ENCODE measurements around the gene TRPM4. TPM values are rescaled to one million over a fixed set of nuclear protein-coding genes. Genes with fewer than 3 reads are reported as not detected.

TRPM4 gene
- total and polyA plus RNA-seq, 10 of the 15 experiments (the other 5 are each of a cell fraction or from before 2014, with no cell fraction given), result 0.10 to 0.64 (median 0.15) TPM; not detected in 7

- TF ChIP-seq, protein P1, sequence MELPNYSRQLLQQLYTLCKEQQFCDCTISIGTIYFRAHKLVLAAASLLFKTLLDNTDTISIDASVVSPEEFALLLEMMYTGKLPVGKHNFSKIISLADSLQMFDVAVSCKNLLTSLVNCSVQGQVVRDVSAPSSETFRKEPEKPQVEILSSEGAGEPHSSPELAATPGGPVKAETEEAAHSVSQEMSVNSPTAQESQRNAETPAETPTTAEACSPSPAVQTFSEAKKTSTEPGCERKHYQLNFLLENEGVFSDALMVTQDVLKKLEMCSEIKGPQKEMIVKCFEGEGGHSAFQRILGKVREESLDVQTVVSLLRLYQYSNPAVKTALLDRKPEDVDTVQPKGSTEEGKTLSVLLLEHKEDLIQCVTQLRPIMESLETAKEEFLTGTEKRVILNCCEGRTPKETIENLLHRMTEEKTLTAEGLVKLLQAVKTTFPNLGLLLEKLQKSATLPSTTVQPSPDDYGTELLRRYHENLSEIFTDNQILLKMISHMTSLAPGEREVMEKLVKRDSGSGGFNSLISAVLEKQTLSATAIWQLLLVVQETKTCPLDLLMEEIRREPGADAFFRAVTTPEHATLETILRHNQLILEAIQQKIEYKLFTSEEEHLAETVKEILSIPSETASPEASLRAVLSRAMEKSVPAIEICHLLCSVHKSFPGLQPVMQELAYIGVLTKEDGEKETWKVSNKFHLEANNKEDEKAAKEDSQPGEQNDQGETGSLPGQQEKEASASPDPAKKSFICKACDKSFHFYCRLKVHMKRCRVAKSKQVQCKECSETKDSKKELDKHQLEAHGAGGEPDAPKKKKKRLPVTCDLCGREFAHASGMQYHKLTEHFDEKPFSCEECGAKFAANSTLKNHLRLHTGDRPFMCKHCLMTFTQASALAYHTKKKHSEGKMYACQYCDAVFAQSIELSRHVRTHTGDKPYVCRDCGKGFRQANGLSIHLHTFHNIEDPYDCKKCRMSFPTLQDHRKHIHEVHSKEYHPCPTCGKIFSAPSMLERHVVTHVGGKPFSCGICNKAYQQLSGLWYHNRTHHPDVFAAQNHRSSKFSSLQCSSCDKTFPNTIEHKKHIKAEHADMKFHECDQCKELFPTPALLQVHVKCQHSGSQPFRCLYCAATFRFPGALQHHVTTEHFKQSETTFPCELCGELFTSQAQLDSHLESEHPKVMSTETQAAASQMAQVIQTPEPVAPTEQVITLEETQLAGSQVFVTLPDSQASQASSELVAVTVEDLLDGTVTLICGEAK (IDR thresholded peaks at IDR 0.05; ENCODE audit: borderline replicate concordance), result no peak
- TF ChIP-seq POLR2A (IDR thresholded peaks at IDR 0.05; ENCODE audit: low read depth, low read length), result no peak
- TF ChIP-seq CTCF (IDR thresholded peaks at IDR 0.05 in 2 of 3, conservative IDR thresholded peaks at IDR 0.05 in 1 of 3; ENCODE audit: control insufficient read depth in 2 of 3, extremely low read depth in 1 of 3, insufficient read depth in 1 of 3, low read depth in 3 of 3, low read length in 3 of 3), result no peak
- no peak for TF ChIP-seq EZH2 (IDR thresholded peaks at IDR 0.05; ENCODE audit: borderline replicate concordance, control insufficient read depth, low read depth, low read length)
- TF ChIP-seq, protein P2, sequence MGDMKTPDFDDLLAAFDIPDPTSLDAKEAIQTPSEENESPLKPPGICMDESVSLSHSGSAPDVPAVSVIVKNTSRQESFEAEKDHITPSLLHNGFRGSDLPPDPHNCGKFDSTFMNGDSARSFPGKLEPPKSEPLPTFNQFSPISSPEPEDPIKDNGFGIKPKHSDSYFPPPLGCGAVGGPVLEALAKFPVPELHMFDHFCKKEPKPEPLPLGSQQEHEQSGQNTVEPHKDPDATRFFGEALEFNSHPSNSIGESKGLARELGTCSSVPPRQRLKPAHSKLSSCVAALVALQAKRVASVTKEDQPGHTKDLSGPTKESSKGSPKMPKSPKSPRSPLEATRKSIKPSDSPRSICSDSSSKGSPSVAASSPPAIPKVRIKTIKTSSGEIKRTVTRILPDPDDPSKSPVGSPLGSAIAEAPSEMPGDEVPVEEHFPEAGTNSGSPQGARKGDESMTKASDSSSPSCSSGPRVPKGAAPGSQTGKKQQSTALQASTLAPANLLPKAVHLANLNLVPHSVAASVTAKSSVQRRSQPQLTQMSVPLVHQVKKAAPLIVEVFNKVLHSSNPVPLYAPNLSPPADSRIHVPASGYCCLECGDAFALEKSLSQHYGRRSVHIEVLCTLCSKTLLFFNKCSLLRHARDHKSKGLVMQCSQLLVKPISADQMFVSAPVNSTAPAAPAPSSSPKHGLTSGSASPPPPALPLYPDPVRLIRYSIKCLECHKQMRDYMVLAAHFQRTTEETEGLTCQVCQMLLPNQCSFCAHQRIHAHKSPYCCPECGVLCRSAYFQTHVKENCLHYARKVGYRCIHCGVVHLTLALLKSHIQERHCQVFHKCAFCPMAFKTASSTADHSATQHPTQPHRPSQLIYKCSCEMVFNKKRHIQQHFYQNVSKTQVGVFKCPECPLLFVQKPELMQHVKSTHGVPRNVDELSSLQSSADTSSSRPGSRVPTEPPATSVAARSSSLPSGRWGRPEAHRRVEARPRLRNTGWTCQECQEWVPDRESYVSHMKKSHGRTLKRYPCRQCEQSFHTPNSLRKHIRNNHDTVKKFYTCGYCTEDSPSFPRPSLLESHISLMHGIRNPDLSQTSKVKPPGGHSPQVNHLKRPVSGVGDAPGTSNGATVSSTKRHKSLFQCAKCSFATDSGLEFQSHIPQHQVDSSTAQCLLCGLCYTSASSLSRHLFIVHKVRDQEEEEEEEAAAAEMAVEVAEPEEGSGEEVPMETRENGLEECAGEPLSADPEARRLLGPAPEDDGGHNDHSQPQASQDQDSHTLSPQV (IDR thresholded peaks at IDR 0.05), result no peak
- no peak for TF ChIP-seq MTA3 (IDR thresholded peaks at IDR 0.05; ENCODE audit: borderline replicate concordance, low read length)
- TF ChIP-seq NKRF (conservative IDR thresholded peaks at IDR 0.05), result no peak
- no peak for TF ChIP-seq RAD51 (IDR thresholded peaks at IDR 0.05)
- TF ChIP-seq REST (IDR thresholded peaks at IDR 0.05; ENCODE audit: low read depth, low read length), result no peak
- no peak for TF ChIP-seq BHLHE40 (IDR thresholded peaks at IDR 0.05; ENCODE audit: borderline replicate concordance in 1 of 2, low read depth in 2 of 2, low read length in 1 of 2)
- no peak for TF ChIP-seq STAT1 (conservative IDR thresholded peaks at IDR 0.05)
These were observed 9.4 kb upstream of the TRPM4 start (continued) for GRCh38 chr19:49148044-49148682.
